GM18505 (cell line): ENCODE measurements around the gene SMIM10L1.

Experiments used
- ATAC-seq: cut with Tn5 transposase; IDR thresholded peaks from one replicate; pipeline ENCODE4 v1.9.1; 2021; ENCODE audit not compliant: unreplicated experiment
- POLR2A ChIP-seq: IDR thresholded peaks from 4 replicates; pipeline ENCODE4 v1.6.1; 2011; ENCODE audit warnings: borderline replicate concordance; ENCODE audit not compliant: insufficient read depth, insufficient read length; ENCODE audit errors: extremely low read depth

The SMIM10L1 gene

GRCh38 chr12:11162502-11162901, 8.5 kb upstream of the SMIM10L1 start:
- ATAC-seq, result no peak
- no peak for TF ChIP-seq POLR2A

DNA sequence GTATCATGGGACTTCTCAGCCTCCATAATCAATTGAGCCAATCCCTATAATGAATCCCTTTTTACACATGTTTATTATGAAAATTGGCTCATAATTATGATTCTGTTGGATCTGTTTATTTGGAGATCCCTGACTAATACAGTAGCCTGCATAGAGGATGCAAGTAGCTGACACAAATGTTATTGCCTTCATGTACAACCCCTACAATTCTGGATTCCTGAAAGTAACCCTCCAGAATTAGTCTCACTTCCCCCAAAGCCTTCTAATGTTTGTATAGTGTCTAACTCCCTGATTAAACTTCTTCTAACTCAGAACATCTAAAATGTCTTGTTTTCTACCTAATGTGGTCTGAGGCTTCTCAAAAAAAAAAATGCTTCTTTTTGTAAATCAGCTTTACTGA, 6.6 kb upstream of the SMIM10L1 start:
- no peak for TF ChIP-seq POLR2A
- no peak for ATAC-seq

DNA sequence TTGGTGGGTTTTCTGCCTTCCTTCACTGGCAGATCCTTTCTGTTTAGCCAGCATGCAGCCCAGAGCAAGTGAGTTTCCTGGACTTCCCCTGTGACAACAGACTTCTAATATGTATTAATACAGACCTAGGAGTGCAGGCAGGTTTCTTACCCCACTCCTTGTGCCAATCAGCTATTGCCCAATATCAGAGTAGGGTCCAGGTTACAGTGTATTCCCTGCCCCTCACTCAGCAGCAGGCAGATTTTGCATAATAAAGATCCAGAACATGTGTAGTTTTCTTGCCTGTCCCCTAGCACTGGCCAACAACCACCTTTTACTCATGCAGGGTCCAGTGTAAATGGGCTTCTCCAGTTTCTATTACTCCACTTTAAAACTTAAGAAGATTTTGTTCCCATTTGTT, 4.7 kb upstream of the SMIM10L1 start:
- ATAC-seq, result no peak
- TF ChIP-seq POLR2A, result no peak

DNA sequence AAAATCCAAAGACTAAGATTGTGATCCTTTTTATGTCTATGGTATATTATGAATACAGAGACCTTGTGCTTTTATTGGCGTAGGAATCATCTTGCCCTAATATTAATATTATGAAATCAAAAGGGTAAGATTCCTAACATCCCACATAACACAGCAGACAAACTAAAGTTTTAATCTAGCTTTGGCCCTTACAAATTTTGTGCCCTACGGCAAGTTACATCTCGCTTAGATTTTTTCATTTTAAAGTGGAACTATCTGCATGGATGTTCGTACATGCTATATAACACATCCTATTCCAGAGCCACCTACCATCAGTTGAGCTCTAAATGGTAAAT, 217 bp upstream of the SMIM10L1 start:
- no peak for ATAC-seq
- no peak for TF ChIP-seq POLR2A

GRCh38 chr12:11171969-11172675, 1.1 kb downstream of the SMIM10L1 start:
- TF ChIP-seq POLR2A, result no peak
- ATAC-seq, result no peak

DNA sequence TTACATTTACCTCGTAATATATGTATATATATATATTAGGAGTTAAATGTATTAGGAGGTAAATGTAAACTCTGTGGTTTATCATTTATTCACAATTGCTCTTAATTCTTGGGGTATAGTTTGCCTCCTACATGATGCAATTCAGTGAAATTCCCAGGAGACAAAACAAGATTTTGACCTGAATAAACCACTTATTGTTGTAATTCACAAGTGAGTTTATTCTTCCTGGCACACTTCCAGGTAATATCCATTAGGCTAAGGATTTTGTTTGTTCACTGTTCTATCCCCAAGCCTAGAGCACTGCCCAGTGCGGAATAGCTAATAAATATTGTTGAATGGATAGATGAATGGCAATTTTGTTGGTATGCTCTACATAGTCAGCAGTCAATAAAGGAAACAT, 3.0 kb downstream of the SMIM10L1 start:
- TF ChIP-seq POLR2A, result no peak
- ATAC-seq, result no peak

DNA sequence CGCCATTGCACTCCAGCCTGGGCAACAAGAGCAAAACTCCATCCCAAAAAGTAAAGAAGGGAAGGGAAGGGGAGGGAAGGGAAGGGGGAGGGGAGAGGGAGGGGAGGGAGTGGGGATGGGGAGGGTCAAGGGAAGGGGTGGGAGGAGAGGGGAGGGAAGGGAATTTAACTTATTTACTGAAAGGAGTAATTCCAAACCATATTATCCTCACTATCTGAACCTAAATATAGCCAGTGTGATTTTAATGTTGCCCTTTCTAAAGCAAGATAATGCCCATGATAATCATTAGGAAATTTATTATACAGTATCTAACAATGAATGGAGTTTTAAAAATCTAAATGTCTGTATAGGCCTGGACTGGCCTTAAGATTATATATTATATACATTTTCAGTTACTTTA, 7.3 kb downstream of the SMIM10L1 start:
- TF ChIP-seq POLR2A, result no peak
- no peak for ATAC-seq

DNA sequence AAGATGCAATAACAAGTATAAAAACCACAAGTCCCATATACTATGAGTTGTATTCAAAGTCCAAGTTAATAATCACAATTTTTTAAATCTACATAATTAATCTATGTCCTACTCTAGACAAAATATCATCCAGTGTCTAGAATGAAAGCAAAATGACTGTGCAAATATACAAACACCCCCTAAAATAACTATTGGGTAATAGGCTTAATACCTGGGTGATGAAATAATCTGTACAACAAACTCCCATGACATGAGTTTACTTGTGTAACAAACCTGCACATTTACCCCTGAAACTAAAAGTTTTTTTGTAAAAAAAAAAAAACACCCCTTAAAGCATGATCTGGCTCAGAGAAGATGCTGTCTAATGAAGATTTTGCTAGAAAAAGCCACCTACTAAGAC, 11.5 kb downstream of the SMIM10L1 start:
- no peak for TF ChIP-seq POLR2A
- no peak for ATAC-seq

DNA sequence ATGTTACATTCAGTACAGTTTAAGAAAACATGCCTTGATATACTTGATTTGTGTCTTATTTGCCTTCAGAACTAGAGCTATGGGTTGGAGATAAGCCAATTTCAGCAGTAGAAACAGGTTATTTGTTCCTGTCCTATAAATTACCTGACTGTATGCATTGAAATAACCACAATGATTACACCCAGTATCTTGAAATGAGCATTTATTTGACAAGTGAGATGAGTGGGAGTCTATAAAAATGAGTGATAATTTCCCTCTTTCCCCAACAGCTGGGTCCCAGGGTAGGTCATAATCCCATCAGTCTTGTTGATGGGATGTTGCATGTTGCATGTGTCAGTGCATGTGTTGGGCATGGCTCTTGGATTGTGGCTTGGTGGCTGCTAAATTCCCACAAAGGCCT, 12.0 kb downstream of the SMIM10L1 start:
- no peak for ATAC-seq

GRCh38 chr12:11186837-11187236, 15.8 kb downstream of the SMIM10L1 start, which contains the start of gene TAS2R42:
TAS2R42 (minus strand) TSS chr12:11186937; CDS start chr12:11186937, 0 bp downstream.
- no peak for ATAC-seq
- TF ChIP-seq POLR2A, result no peak

More for the DNA sequence above, 12.0 kb downstream of the SMIM10L1 start:
- no peak for TF ChIP-seq POLR2A

DNA sequence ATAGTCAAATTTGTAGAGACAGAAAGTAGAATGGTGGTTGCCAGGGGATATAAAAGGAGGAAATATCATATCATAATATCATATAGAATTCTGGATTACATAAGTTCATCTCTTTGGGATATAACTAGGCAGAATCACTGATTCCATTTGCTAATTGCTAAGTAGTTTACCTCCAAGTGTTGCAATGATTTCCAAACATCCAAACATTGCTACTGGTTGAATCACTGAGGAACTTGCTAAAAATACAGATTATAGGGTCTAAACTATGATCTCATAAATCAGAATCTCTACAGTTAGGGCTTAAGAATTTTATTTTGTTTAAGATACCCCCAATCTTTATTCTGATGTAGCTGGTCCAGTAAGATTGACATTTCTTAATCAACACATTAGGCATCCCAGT, 31.8 kb downstream of the SMIM10L1 start:
- no peak for TF ChIP-seq POLR2A

GRCh38 chr12:11204173-11204572, 33.2 kb downstream of the SMIM10L1 start:
- TF ChIP-seq POLR2A, result no peak
- ATAC-seq, result no peak

More for the DNA sequence above, 31.8 kb downstream of the SMIM10L1 start:
- ATAC-seq, result no peak

DNA sequence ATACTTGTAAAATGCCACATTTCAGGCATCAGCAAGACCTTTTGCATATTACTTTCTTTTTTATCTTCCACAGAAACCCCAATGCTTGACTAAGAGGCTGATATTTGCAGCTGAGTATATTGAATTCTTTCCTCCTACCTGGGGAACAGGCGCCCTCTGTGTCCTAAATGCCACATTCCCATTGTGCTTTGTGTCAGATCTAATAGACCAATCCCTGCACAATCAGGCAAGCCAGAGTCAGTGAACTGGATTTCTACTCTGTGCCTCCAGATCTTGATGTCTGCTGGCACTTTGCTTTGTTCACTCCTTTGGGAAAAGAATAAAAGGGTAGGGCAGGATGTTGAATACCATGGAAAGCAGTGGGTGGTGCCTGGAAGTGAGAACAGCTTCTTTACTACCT, 38.1 kb downstream of the SMIM10L1 start:
- ATAC-seq, result no peak
- TF ChIP-seq POLR2A, result no peak
